Left lung (tissue), 10 donors: ENCODE measurements around the gene MAPK8IP3. TPM values are rescaled to one million over a fixed set of nuclear protein-coding genes. Genes with fewer than 3 reads are reported as not detected.

Source experiments
- ATAC-seq: fragments of 200-7000 bp; cut with Tn5 transposase; one replicate; pipeline ENCODE4 v1.9.1; 2020; ENCODE audit warnings: moderate library complexity
- DNase-seq, 4 donors: peaks; one replicate each; pipeline ENCODE4 v3.0.0-alpha.2; 2013 to 2020
- H3K27ac ChIP-seq, 2 donors: fragments of 200-600 bp; sonication (generic) in 1 of 2; one replicate each; pipeline versions ENCODE4 v1.5.0 to v1.8.0; 2020 to 2021
- H3K27me3 ChIP-seq, 2 donors: fragments of 200-600 bp; sonication (generic) in 1 of 2; one replicate each; pipeline versions ENCODE4 v1.5.0 to v1.8.0; 2020 to 2021
- H3K36me3 ChIP-seq, 2 donors: fragments of 200-600 bp; sonication (generic) in 1 of 2; one replicate each; pipeline versions ENCODE4 v1.5.0 to v1.8.0; 2020 to 2021
- H3K4me1 ChIP-seq, 2 donors: fragments of 200-600 bp; one replicate each; pipeline ENCODE4 v1.8.0; 2021
- H3K4me3 ChIP-seq, 2 donors: fragments of 200-600 bp; sonication (generic) in 1 of 2; one replicate each; pipeline versions ENCODE4 v1.5.0 to v1.8.0; 2020 to 2021; ENCODE audit warnings: mild to moderate bottlenecking in 1 of 2
- H3K9me3 ChIP-seq, 2 donors: fragments of 200-600 bp; sonication (generic) in 1 of 2; one replicate each; pipeline versions ENCODE4 v1.5.0 to v1.8.0; 2020 to 2021
- CTCF ChIP-seq, 2 donors: fragments of 200-600 bp; sonication (generic) in 1 of 2; IDR thresholded peaks; one replicate each; pipeline versions ENCODE4 v1.5.0 to v1.8.0; 2021; ENCODE audit warnings: antibody characterized with exemption in 2 of 2
- intact Hi-C, 2 donors: fragments of 100-400 bp; cut with DNase I; formaldehyde crosslinking; loops; one replicate each; pipeline versions ENCODE4 v1.11.2 to v1.14.2; 2022
- polyA plus RNA-seq, 6 donors: library from polyadenylated mRNA; unstranded; fragments of 120-200 nt; gene quantifications; one replicate each; pipeline ENCODE4 v1.2.1, GENCODE V29; 2013; ENCODE audit not compliant: insufficient read length in 6 of 6
- total RNA-seq, 2 donors: library from RNA; stranded (reverse); fragmentation: NEBNext Ultra II Directional; extraction: Animal tissue kit (Norgen Biotek cat#: 25700); gene quantifications; one replicate each; pipeline ENCODE4 v1.2.1, GENCODE V29; 2021
- donor health status: DM: no; HTN: yes; CAD: no.
- donor health status: DM: no; HTN: no; CAD: no.

MAPK8IP3 gene
- total and polyA plus RNA-seq, 8 donors: 48.1 to 85.9 (median 64.0) TPM

- H3K4me3 ChIP-seq: no peak overlapping the region
- no peak overlapping the region for H3K27ac ChIP-seq
- no peaks in the 10 kb centered on the region for H3K9me3 ChIP-seq
- no peaks in the 10 kb centered on the region for H3K27me3 ChIP-seq
- DNase-seq: no peak
- no peak for TF ChIP-seq CTCF (IDR thresholded peaks at IDR 0.05)
- ATAC-seq: no peak
- no peaks in the 10 kb centered on the region for H3K4me1 ChIP-seq
- peaks cover 0 to 60% of the 10 kb centered on the region in 2 donors for H3K36me3 ChIP-seq
- intact Hi-C loops: no loop called here
These were observed 35.7 kb downstream of the MAPK8IP3 start for GRCh38 chr16:1741553-1742165.

- no peaks in the 10 kb centered on the region for H3K9me3 ChIP-seq
- TF ChIP-seq CTCF (IDR thresholded peaks at IDR 0.05): no peak
- H3K36me3 ChIP-seq: peaks cover 0 to 80% of the 10 kb centered on the region in 2 donors
- ATAC-seq (no peak), DNase-seq (no peak)
- no peak overlapping the region for H3K27ac ChIP-seq
- H3K27me3 ChIP-seq: no peaks in the 10 kb centered on the region
- intact Hi-C loops: no loop called here
- H3K4me1 ChIP-seq: no peaks in the 10 kb centered on the region
- H3K4me3 ChIP-seq: no peak overlapping the region
These were observed 37.7 kb downstream of the MAPK8IP3 start for GRCh38 chr16:1743376-1744337.

GRCh38 chr16:1744338-1744840, 38.4 kb downstream of the MAPK8IP3 start:
- Histone ChIP-seq H3K4me3 (no peak overlapping the region), H3K27ac (no peak overlapping the region), H3K36me3 (peaks cover 0 to 88% of the 10 kb centered on the region in 2 donors), H3K27me3 (no peaks in the 10 kb centered on the region), H3K4me1 (no peaks in the 10 kb centered on the region), H3K9me3 (no peaks in the 10 kb centered on the region)
- no peak for TF ChIP-seq CTCF (IDR thresholded peaks at IDR 0.05)
- intact Hi-C loops: no loop called here
- DNase-seq (no peak), ATAC-seq (no peak)

- intact Hi-C loops: no loop called here
- no peak for ATAC-seq
- TF ChIP-seq CTCF (IDR thresholded peaks at IDR 0.05): no peak
These were observed 39.3 kb downstream of the MAPK8IP3 start for GRCh38 chr16:1745181-1745899.

More at GRCh38 chr16:1745181-1745899, 39.3 kb downstream of the MAPK8IP3 start:
- Histone ChIP-seq H3K36me3 (peaks cover 0 to 97% of the 10 kb centered on the region in 2 donors), H3K4me3 (no peak overlapping the region), H3K4me1 (no peaks in the 10 kb centered on the region), H3K9me3 (no peaks in the 10 kb centered on the region), H3K27ac (no peak overlapping the region), H3K27me3 (no peaks in the 10 kb centered on the region)
- no peak for DNase-seq
